Mesothelial cell of epicardium (in vitro differentiated cells): ENCODE data around the gene GALC. TPM values are rescaled to one million over a fixed set of nuclear protein-coding genes. Genes with fewer than 3 reads are reported as not detected.

Experiments
- DNase-seq, 2 experiments: peaks; one replicate each; pipeline ENCODE4 v3.0.0; 2021; ENCODE audit warnings: low spot score in 2 of 2; ENCODE audit not compliant: unreplicated experiment in 2 of 2
- H3K27ac Mint-ChIP-seq: 2 replicates; pipeline ENCODE4 v1.8.0; 2021; ENCODE audit warnings: mixed read lengths
- H3K27me3 Mint-ChIP-seq: 2 replicates; pipeline ENCODE4 v1.8.0; 2021; ENCODE audit warnings: low read depth, mixed read lengths
- H3K36me3 Mint-ChIP-seq: 2 replicates; pipeline ENCODE4 v1.8.0; 2021; ENCODE audit warnings: mixed read lengths
- H3K4me1 Mint-ChIP-seq: 2 replicates; pipeline ENCODE4 v1.8.0; 2021; ENCODE audit warnings: mixed read lengths
- H3K4me3 Mint-ChIP-seq: 2 replicates; pipeline ENCODE4 v1.8.0; 2021; ENCODE audit warnings: mild to moderate bottlenecking, moderate library complexity, mixed read lengths
- H3K9me3 Mint-ChIP-seq: 2 replicates; pipeline ENCODE4 v1.8.0; 2021; ENCODE audit warnings: mixed read lengths
- CTCF ChIP-seq: fragments of 200-600 bp; sonication (generic); IDR thresholded peaks from one replicate; pipeline ENCODE4 v1.5.0; 2021; ENCODE audit warnings: antibody characterized with exemption; ENCODE audit not compliant: unreplicated experiment
- total RNA-seq: library from RNA; stranded (reverse); gene quantifications from 3 replicates; pipeline ENCODE4 v1.2.1, GENCODE V29; 2021

GALC gene
- total RNA-seq, 1 donor from 2014 or later: 26.2 TPM

- H3K4me3 Mint-ChIP-seq: no peak overlapping the region
- H3K36me3 Mint-ChIP-seq: no peaks in the 10 kb centered on the region
- H3K9me3 Mint-ChIP-seq: no peaks in the 10 kb centered on the region
- H3K4me1 Mint-ChIP-seq: peaks cover 21% of the 10 kb centered on the region
- TF ChIP-seq CTCF: no peak
- no peaks in the 10 kb centered on the region for H3K27me3 Mint-ChIP-seq
- H3K27ac Mint-ChIP-seq: no peak overlapping the region
- no peak for DNase-seq
Measured at GRCh38 chr14:87999277-87999676, 6.3 kb upstream of the GALC start.

GRCh38 chr14:87998482-87998881 lies 5.5 kb upstream of the GALC start:
- no peak overlapping the region for H3K27ac Mint-ChIP-seq
- no peak overlapping the region for H3K4me3 Mint-ChIP-seq
- peaks cover 26% of the 10 kb centered on the region for H3K4me1 Mint-ChIP-seq
- no peaks in the 10 kb centered on the region for H3K27me3 Mint-ChIP-seq
- DNase-seq: no peak
- H3K9me3 Mint-ChIP-seq: no peaks in the 10 kb centered on the region
- no peak for TF ChIP-seq CTCF
- H3K36me3 Mint-ChIP-seq: no peaks in the 10 kb centered on the region

GRCh38 chr14:87996291-87996592 lies 3.3 kb upstream of the GALC start:
- H3K27ac Mint-ChIP-seq: peak overlapping the region; percentile 85
- no peak for DNase-seq
- H3K9me3 Mint-ChIP-seq: no peaks in the 10 kb centered on the region
- TF ChIP-seq CTCF: no peak
- H3K4me3 Mint-ChIP-seq: no peak overlapping the region
- no peaks in the 10 kb centered on the region for H3K27me3 Mint-ChIP-seq
- H3K36me3 Mint-ChIP-seq: no peaks in the 10 kb centered on the region
- peaks cover 40% of the 10 kb centered on the region for H3K4me1 Mint-ChIP-seq

- Mint-ChIP-seq H3K27ac (peak overlapping the region; percentile 85), H3K36me3 (no peaks in the 10 kb centered on the region), H3K27me3 (no peaks in the 10 kb centered on the region), H3K4me3 (no peak overlapping the region), H3K9me3 (no peaks in the 10 kb centered on the region), H3K4me1 (peaks cover 40% of the 10 kb centered on the region)
- no peak for DNase-seq
- TF ChIP-seq CTCF: no peak
Measured at GRCh38 chr14:87995500-87996290, 2.7 kb upstream of the GALC start.

GRCh38 chr14:87994974-87995373 lies 2.0 kb upstream of the GALC start:
- H3K36me3 Mint-ChIP-seq: no peaks in the 10 kb centered on the region
- DNase-seq: no peak
- H3K4me3 Mint-ChIP-seq: no peak overlapping the region
- TF ChIP-seq CTCF: no peak
- H3K9me3 Mint-ChIP-seq: no peaks in the 10 kb centered on the region
- H3K27me3 Mint-ChIP-seq: no peaks in the 10 kb centered on the region
- no peak overlapping the region for H3K27ac Mint-ChIP-seq
- peaks cover 40% of the 10 kb centered on the region for H3K4me1 Mint-ChIP-seq
